ENCODE data around the gene CTNND2. TPM values are rescaled to one million over a fixed set of nuclear protein-coding genes. Genes with fewer than 3 reads are reported as not detected.
A peak's percentile ranks its signal among the peaks of the same experiment; 100 is the strongest.

The CTNND2 gene
- total and polyA plus RNA-seq, 8 donors, result 9.2 to 62.8 (median 43.7) TPM

- no peaks in the 10 kb centered on the region for H3K27me3 ChIP-seq
- WGBS, 2 donors, result 94 to 96% methylated on average over 9 of the region's 9 CpGs
- H3K4me3 ChIP-seq, result no peak overlapping the region
- no peak for DNase-seq
- no peak overlapping the region for H3K27ac ChIP-seq
- TF ChIP-seq CTCF (IDR thresholded peaks at IDR 0.05), result no peak
- no peak for FAIRE-seq
- intact Hi-C loops (cut with DNase I), result no loop called here
- no peaks in the 10 kb centered on the region for H3K9me3 ChIP-seq
- H3K36me3 ChIP-seq, result no peaks in the 10 kb centered on the region
- peaks cover 0 to 3% (median 0%) of the 10 kb centered on the region in 3 donors for H3K4me1 ChIP-seq
- no peak for ATAC-seq
Observed at GRCh38 chr5:10990634-10991033, 913.6 kb downstream of the CTNND2 start.

GRCh38 chr5:10989577-10990263 is 914.5 kb downstream of the CTNND2 start:
- no peaks in the 10 kb centered on the region for H3K36me3 ChIP-seq
- WGBS, 2 donors, result 61 to 68% methylated on average over 6 of the region's 6 CpGs
- no peak overlapping the region for H3K27ac ChIP-seq
- FAIRE-seq (no peak), ATAC-seq (no peak), DNase-seq (no peak)
- H3K4me3 ChIP-seq, result no peak overlapping the region
- no peaks in the 10 kb centered on the region for H3K27me3 ChIP-seq
- peaks cover 0 to 3% (median 0%) of the 10 kb centered on the region in 3 donors for H3K4me1 ChIP-seq
- intact Hi-C loops (cut with DNase I), result no loop called here
- TF ChIP-seq CTCF (IDR thresholded peaks at IDR 0.05), result no peak
- no peaks in the 10 kb centered on the region for H3K9me3 ChIP-seq

- Histone ChIP-seq H3K36me3 (no peaks in the 10 kb centered on the region), H3K27me3 (no peaks in the 10 kb centered on the region), H3K27ac (no peak overlapping the region), H3K4me3 (no peak overlapping the region), H3K4me1 (peaks cover 0 to 3% (median 0%) of the 10 kb centered on the region in 3 donors), H3K9me3 (no peaks in the 10 kb centered on the region)
- 42 to 47% methylated on average over 2 of the region's 2 CpGs for WGBS, 2 donors
- DNase-seq, result no peak
- no peak for ATAC-seq
- intact Hi-C loops (cut with DNase I), result no loop called here
- FAIRE-seq, result no peak
- no peak for TF ChIP-seq CTCF (IDR thresholded peaks at IDR 0.05)
Observed at GRCh38 chr5:10988622-10989021, 915.6 kb downstream of the CTNND2 start.

GRCh38 chr5:10987925-10988504 is 916.2 kb downstream of the CTNND2 start:
- Histone ChIP-seq H3K27me3 (no peaks in the 10 kb centered on the region), H3K27ac (no peak overlapping the region), H3K4me3 (no peak overlapping the region), H3K9me3 (no peaks in the 10 kb centered on the region), H3K36me3 (no peaks in the 10 kb centered on the region), H3K4me1 (peaks cover 0 to 3% (median 0%) of the 10 kb centered on the region in 3 donors)
- FAIRE-seq, result no peak
- intact Hi-C loops (cut with DNase I), result no loop called here
- DNase-seq, result peak; percentile 66 to 94 (median 86)
- TF ChIP-seq CTCF (IDR thresholded peaks at IDR 0.05), result peak; percentile 74 to 81 (median 75)
- WGBS, 2 donors, result 15 to 19% methylated on average over 17 of the region's 17 CpGs
- peak; percentile 95 to 99 (median 96) for ATAC-seq
